HCT116 (cell line): ENCODE results near the gene SNX25. TPM values are rescaled to one million over a fixed set of nuclear protein-coding genes. Genes with fewer than 3 reads are reported as not detected.

ENCODE experiments used
- ATAC-seq: fragments of 200-7000 bp; cut with Tn5 transposase; 2 replicates; pipeline ENCODE4 v1.9.1; 2020; ENCODE audit warnings: mild to moderate bottlenecking, moderate library complexity
- BruUV-seq: library from RNA; stranded (reverse); fragments of 400-500 nt; replicated peaks from 2 replicates; lab custom pipeline; 2021; lab: Mats Ljungman, UMichigan
- CTCF ChIA-PET: fragments of 300-600 bp; sonication (Branson Sonifier 250); formaldehyde crosslinking; loops from one replicate; lab custom pipeline; 2021; ENCODE audit warnings: antibody characterized with exemption; lab: Charles Lee
- POLR2A ChIA-PET: fragments of 300-600, 350-600 bp; sonication (Branson Sonifier 250); formaldehyde crosslinking; loops from one replicate; lab custom pipeline; 2021; ENCODE audit warnings: antibody characterized with exemption; lab: Charles Lee
- RAD21 ChIA-PET, 2 experiments: fragments of 300-600 bp; sonication (Branson Sonifier 250); formaldehyde crosslinking; loops; one replicate each; lab custom pipeline; 2023; ENCODE audit warnings: low total read pairs in 2 of 2; ENCODE audit not compliant: uncharacterized antibody in 2 of 2, unreplicated experiment in 2 of 2, low non-redundant PET in 1 of 2; lab: Charles Lee
- DNase-seq: peaks from one replicate; pipeline ENCODE4 v3.0.0-alpha.2; 2010; ENCODE audit warnings: low read depth, low spot score
- H2AFZ ChIP-seq: fragments of 200-600 bp; shearing (Covaris generic), sonication (generic); 2 replicates; pipeline ENCODE4 v1.6.1; 2017; ENCODE audit warnings: low read depth, mixed run types, mixed read lengths, antibody characterized with exemption, low read length; ENCODE audit not compliant: poor library complexity, severe bottlenecking
- H3K27ac ChIP-seq: 2 replicates; pipeline ENCODE4 v1.5.1; 2012; ENCODE audit warnings: low read depth, low read length
- H3K27me3 ChIP-seq: fragments of 200-600 bp; sonication (generic); 2 replicates; pipeline ENCODE4 v1.6.1; 2016; ENCODE audit warnings: mixed run types, low read length, mixed read lengths; ENCODE audit not compliant: insufficient read depth
- H3K36me3 ChIP-seq, 2 experiments: fragments of 200-500 bp in 1 of 2; fragments of 200-600 bp in 1 of 2; sonication (Bioruptor generic) in 1 of 2; sonication (generic) in 1 of 2; 2 replicates each; pipeline versions ENCODE4 v1.5.1 to v1.6.1; 2014 to 2016; ENCODE audit warnings: low read length in 2 of 2, inconsistent platforms in 1 of 2, mixed read lengths in 1 of 2, mixed run types in 1 of 2; ENCODE audit not compliant: insufficient read depth in 2 of 2, control insufficient read depth in 1 of 2
- H3K4me1 ChIP-seq, 2 experiments: fragments of 200-600 bp in 1 of 2; sonication (generic) in 1 of 2; 2 replicates each; pipeline versions ENCODE4 v1.5.1 to v1.6.1; 2012 to 2017; ENCODE audit warnings: low read length in 2 of 2, inconsistent platforms in 1 of 2, mild to moderate bottlenecking in 1 of 2, mixed read lengths in 1 of 2, mixed run types in 1 of 2, moderate library complexity in 1 of 2; ENCODE audit not compliant: insufficient read depth in 2 of 2, control insufficient read depth in 1 of 2
- H3K4me2 ChIP-seq: fragments of 200-600 bp; sonication (generic); 2 replicates; pipeline ENCODE4 v1.6.1; 2017; ENCODE audit warnings: mixed run types, low read length, mixed read lengths
- H3K4me3 ChIP-seq, 2 experiments: fragments of 200-600 bp in 1 of 2; sonication (generic) in 1 of 2; replicated peaks in 1 of 2; 2 replicates each; pipeline ENCODE4 v1.5.1; 2011 to 2016; ENCODE audit warnings: low read length in 2 of 2, control low read depth in 1 of 2, low read depth in 1 of 2, mild to moderate bottlenecking in 1 of 2, mixed read lengths in 1 of 2, mixed run types in 1 of 2
- H3K79me2 ChIP-seq: fragments of 200-600 bp; sonication (generic); 2 replicates; pipeline ENCODE4 v1.6.1; 2017; ENCODE audit warnings: mild to moderate bottlenecking, mixed run types, low read length, moderate library complexity, mixed read lengths; ENCODE audit not compliant: insufficient read depth
- H3K9ac ChIP-seq: fragments of 200-600 bp; sonication (generic); 2 replicates; pipeline ENCODE4 v1.6.1; 2016; ENCODE audit warnings: low read length, mixed read lengths
- H3K9me2 ChIP-seq: fragments of 200-600 bp; sonication (generic), shearing (Covaris generic); 2 replicates; pipeline ENCODE4 v1.6.1; 2017; ENCODE audit warnings: mixed run types, mild to moderate bottlenecking, moderate library complexity; ENCODE audit not compliant: insufficient read depth
- H3K9me3 ChIP-seq, 2 experiments: fragments of 200-500 bp in 1 of 2; fragments of 200-600 bp in 1 of 2; sonication (Bioruptor generic) in 1 of 2; sonication (generic) in 1 of 2; 2 replicates each; pipeline ENCODE4 v1.6.1; 2014 to 2017; ENCODE audit warnings: low read length in 2 of 2, mixed read lengths in 2 of 2, inconsistent platforms in 1 of 2, low read depth in 1 of 2, mild to moderate bottlenecking in 1 of 2, mixed run types in 1 of 2, moderate library complexity in 1 of 2; ENCODE audit not compliant: control insufficient read depth in 1 of 2, insufficient read depth in 1 of 2
- H4K20me1 ChIP-seq: fragments of 200-600 bp; sonication (generic), shearing (Covaris generic); 2 replicates; pipeline ENCODE4 v1.6.1; 2017; ENCODE audit warnings: mixed run types, mild to moderate bottlenecking, moderate library complexity; ENCODE audit not compliant: insufficient read depth
- CBX3 ChIP-seq: IDR thresholded peaks from 2 replicates; pipeline ENCODE4 v1.6.1; 2012; ENCODE audit warnings: low read depth
- EGR1 ChIP-seq: IDR thresholded peaks from 2 replicates; pipeline ENCODE4 v1.6.1; 2012; ENCODE audit warnings: low read depth
- ELF1 ChIP-seq: IDR thresholded peaks from 2 replicates; pipeline ENCODE4 v1.6.1; 2012; ENCODE audit warnings: low read depth, borderline replicate concordance
- EZH2 ChIP-seq: fragments of 200-600 bp; sonication (generic); IDR thresholded peaks from 2 replicates; pipeline ENCODE4 v1.6.1; 2017; ENCODE audit warnings: antibody characterized with exemption, mixed run types
- EZH2phosphoT487 ChIP-seq: fragments of 200-600 bp; IDR thresholded peaks from 2 replicates; pipeline ENCODE4 v1.6.1; 2018; ENCODE audit warnings: antibody characterized with exemption, borderline replicate concordance
- FOSL1 ChIP-seq: IDR thresholded peaks from 2 replicates; pipeline ENCODE4 v1.6.1; 2012; ENCODE audit warnings: low read depth
- JUND ChIP-seq: IDR thresholded peaks from 2 replicates; pipeline ENCODE4 v1.6.1; 2012
- POLR2A ChIP-seq: IDR thresholded peaks from 2 replicates; pipeline ENCODE4 v1.7.0; 2011; ENCODE audit warnings: borderline replicate concordance; ENCODE audit not compliant: insufficient read depth, insufficient read length; ENCODE audit errors: extremely low read depth
- POLR2AphosphoS5 ChIP-seq: IDR thresholded peaks from 2 replicates; pipeline ENCODE4 v1.6.1; 2011; ENCODE audit warnings: mild to moderate bottlenecking, low read depth, low read length, moderate library complexity
- RAD21 ChIP-seq: IDR thresholded peaks from 2 replicates; pipeline ENCODE4 v1.6.1; 2012; ENCODE audit warnings: low read depth, mild to moderate bottlenecking
- SIN3A ChIP-seq: IDR thresholded peaks from 2 replicates; pipeline ENCODE4 v1.6.1; 2012; ENCODE audit warnings: low read depth
- SP1 ChIP-seq: IDR thresholded peaks from 2 replicates; pipeline ENCODE4 v1.6.1; 2012; ENCODE audit warnings: low read depth
- TCF7L2 ChIP-seq: IDR thresholded peaks from 2 replicates; pipeline ENCODE4 v1.7.0; 2011; ENCODE audit warnings: borderline replicate concordance, inconsistent platforms; ENCODE audit not compliant: insufficient read depth, insufficient read length; ENCODE audit errors: extremely low read depth
- ZFX ChIP-seq: fragments of 450-650 bp; IDR thresholded peaks from 2 replicates; pipeline ENCODE4 v1.6.1; 2017
- ZNF274 ChIP-seq: fragments of 200-500 bp; sonication (Bioruptor generic); IDR thresholded peaks from 2 replicates; pipeline ENCODE4 v1.6.1; 2014; ENCODE audit warnings: mild to moderate bottlenecking, low read depth, low read length, inconsistent platforms
- intact Hi-C: fragments of 100-400 bp; cut with micrococcal nuclease; formaldehyde crosslinking; loops from 2 replicates; pipeline ENCODE4 v1.10.0; 2022
- total RNA-seq: library from RNA; stranded (reverse); gene quantifications from one replicate; pipeline ENCODE4 v1.2.1, GENCODE V29; 2021; ENCODE audit not compliant: unreplicated experiment
- TF ChIP-seq, protein P1 (sequence below): IDR thresholded peaks from 2 replicates; pipeline ENCODE4 v1.6.1; 2012; ENCODE audit warnings: low read depth
- TF ChIP-seq, protein P2 (sequence below): IDR thresholded peaks from 2 replicates; pipeline ENCODE4 v1.6.1; 2011; ENCODE audit warnings: mild to moderate bottlenecking, low read length, moderate library complexity; ENCODE audit not compliant: insufficient replicate concordance; ENCODE audit errors: extremely low read depth
- TF ChIP-seq, protein P3 (sequence below): IDR thresholded peaks from 2 replicates; pipeline ENCODE4 v1.6.1; 2012
- TF ChIP-seq, protein P4 (sequence below), 3 experiments: fragments of 200-600 bp in 1 of 3; sonication (generic) in 1 of 3; IDR thresholded peaks in 2 of 3; conservative IDR thresholded peaks in 1 of 3; 2 replicates each; pipeline ENCODE4 v1.5.1; 2012 to 2017; ENCODE audit warnings: low read depth in 2 of 3, low read length in 2 of 3, antibody characterized with exemption in 1 of 3, borderline replicate concordance in 1 of 3, control low read depth in 1 of 3, mild to moderate bottlenecking in 1 of 3, mixed read lengths in 1 of 3, mixed run types in 1 of 3, moderate library complexity in 1 of 3; ENCODE audit not compliant: insufficient read depth in 1 of 3

The SNX25 gene
- total RNA-seq, 1 experiment from 2014 or later, result 20.9 TPM

DNA sequence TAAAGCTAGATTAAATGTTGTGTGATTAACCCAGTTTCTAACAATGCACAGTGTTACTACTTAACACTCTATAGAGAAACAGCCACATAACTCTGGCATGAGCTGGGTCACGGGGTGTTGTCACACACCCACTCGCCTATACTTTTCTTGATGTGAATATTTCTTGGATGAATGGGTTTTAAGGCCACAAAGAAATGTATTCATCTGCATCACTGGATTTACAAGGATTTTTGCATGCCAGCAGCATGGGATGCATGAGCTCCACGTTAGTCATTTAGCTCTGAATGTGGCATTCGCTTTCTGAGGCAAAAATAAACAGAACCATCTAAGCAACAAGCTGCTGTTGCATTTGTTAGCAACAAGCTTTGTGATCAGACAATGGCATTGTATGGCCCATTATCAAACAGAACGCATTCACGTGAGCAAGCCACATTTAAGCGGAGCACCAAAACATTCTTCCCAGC, 96.6 kb downstream of the SNX25 start:
- no peaks in the 10 kb centered on the region for H4K20me1 ChIP-seq
- H3K4me3 ChIP-seq, result 0 out of 4 replicates have a peak overlapping the region, but pooled peaks of 1 of the 2 experiments have one; percentile 0
- peak overlapping the region; percentile 50 for H3K9ac ChIP-seq
- ATAC-seq (peak; percentile 66), DNase-seq (peak; percentile 83)
- no peaks in the 10 kb centered on the region for H3K9me2 ChIP-seq
- H3K4me2 ChIP-seq, result peak overlapping the region; percentile 59
- RAD21 ChIA-PET, result interaction anchor here in 1 of 2 experiments (1.1 kb wide), 1 partner anchor 163 kb away, joined by 3 read pairs; the partner anchor contains the start of gene SLC25A4
- no peaks in the 10 kb centered on the region for H3K36me3 ChIP-seq
- intact Hi-C loops, result loop anchor here (2.0 to 10.0 kb wide), 2 partner anchors 101 to 191 kb away; no protein-coding TSS in a partner anchor
- no TSS peak for BruUV-seq
- no peaks in the 10 kb centered on the region for H3K27me3 ChIP-seq
- H3K79me2 ChIP-seq, result no peaks in the 10 kb centered on the region
- no peak overlapping the region for H2AFZ ChIP-seq
- peaks cover 43 to 60% of the 10 kb centered on the region in 2 experiments for H3K4me1 ChIP-seq
- POLR2A ChIA-PET, result interaction anchor here (0.6 kb wide), 1 partner anchor 10 kb away, joined by 3 read pairs; no protein-coding TSS in a partner anchor
- CTCF ChIA-PET, result interaction anchor here (0.9 to 1.0 kb wide), 3 partner anchors 122 to 301 kb away, joined by 3 to 5 read pairs (median 3); no protein-coding TSS in a partner anchor
- H3K27ac ChIP-seq, result peak overlapping the region; percentile 52; the same call in 1 of the 2 replicates
- H3K9me3 ChIP-seq, result no peaks in the 10 kb centered on the region
- TF ChIP-seq ZFX, result no peak
- TF ChIP-seq POLR2A, result no peak
- TF ChIP-seq ELF1, result no peak
- TF ChIP-seq ZNF274, result no peak
- peak; percentile 65 for TF ChIP-seq FOSL1
- TF ChIP-seq, protein P1, sequence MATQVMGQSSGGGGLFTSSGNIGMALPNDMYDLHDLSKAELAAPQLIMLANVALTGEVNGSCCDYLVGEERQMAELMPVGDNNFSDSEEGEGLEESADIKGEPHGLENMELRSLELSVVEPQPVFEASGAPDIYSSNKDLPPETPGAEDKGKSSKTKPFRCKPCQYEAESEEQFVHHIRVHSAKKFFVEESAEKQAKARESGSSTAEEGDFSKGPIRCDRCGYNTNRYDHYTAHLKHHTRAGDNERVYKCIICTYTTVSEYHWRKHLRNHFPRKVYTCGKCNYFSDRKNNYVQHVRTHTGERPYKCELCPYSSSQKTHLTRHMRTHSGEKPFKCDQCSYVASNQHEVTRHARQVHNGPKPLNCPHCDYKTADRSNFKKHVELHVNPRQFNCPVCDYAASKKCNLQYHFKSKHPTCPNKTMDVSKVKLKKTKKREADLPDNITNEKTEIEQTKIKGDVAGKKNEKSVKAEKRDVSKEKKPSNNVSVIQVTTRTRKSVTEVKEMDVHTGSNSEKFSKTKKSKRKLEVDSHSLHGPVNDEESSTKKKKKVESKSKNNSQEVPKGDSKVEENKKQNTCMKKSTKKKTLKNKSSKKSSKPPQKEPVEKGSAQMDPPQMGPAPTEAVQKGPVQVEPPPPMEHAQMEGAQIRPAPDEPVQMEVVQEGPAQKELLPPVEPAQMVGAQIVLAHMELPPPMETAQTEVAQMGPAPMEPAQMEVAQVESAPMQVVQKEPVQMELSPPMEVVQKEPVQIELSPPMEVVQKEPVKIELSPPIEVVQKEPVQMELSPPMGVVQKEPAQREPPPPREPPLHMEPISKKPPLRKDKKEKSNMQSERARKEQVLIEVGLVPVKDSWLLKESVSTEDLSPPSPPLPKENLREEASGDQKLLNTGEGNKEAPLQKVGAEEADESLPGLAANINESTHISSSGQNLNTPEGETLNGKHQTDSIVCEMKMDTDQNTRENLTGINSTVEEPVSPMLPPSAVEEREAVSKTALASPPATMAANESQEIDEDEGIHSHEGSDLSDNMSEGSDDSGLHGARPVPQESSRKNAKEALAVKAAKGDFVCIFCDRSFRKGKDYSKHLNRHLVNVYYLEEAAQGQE, result no peak
- peak; percentile 0; the same call in 1 of the 2 replicates for TF ChIP-seq RAD21
- TF ChIP-seq, protein P2, sequence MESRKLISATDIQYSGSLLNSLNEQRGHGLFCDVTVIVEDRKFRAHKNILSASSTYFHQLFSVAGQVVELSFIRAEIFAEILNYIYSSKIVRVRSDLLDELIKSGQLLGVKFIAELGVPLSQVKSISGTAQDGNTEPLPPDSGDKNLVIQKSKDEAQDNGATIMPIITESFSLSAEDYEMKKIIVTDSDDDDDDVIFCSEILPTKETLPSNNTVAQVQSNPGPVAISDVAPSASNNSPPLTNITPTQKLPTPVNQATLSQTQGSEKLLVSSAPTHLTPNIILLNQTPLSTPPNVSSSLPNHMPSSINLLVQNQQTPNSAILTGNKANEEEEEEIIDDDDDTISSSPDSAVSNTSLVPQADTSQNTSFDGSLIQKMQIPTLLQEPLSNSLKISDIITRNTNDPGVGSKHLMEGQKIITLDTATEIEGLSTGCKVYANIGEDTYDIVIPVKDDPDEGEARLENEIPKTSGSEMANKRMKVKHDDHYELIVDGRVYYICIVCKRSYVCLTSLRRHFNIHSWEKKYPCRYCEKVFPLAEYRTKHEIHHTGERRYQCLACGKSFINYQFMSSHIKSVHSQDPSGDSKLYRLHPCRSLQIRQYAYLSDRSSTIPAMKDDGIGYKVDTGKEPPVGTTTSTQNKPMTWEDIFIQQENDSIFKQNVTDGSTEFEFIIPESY, result no peak
- TF ChIP-seq EZH2, result no peak
- TF ChIP-seq SIN3A, result no peak
- peak; percentile 42; the same call in 1 of the 2 replicates for TF ChIP-seq JUND
- TF ChIP-seq POLR2AphosphoS5, result peak; percentile 23; the same call in 1 of the 2 replicates
- no peak for TF ChIP-seq SP1
- peak; percentile 61; the same call in 1 of the 2 replicates for TF ChIP-seq EGR1
- 0 out of 2 replicates have a peak, but pooled peaks have one; percentile 54 for TF ChIP-seq CBX3
- TF ChIP-seq, protein P3, sequence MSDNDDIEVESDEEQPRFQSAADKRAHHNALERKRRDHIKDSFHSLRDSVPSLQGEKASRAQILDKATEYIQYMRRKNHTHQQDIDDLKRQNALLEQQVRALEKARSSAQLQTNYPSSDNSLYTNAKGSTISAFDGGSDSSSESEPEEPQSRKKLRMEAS, result 0 out of 2 replicates have a peak, but pooled peaks have one; percentile 38
- TF ChIP-seq, protein P4, sequence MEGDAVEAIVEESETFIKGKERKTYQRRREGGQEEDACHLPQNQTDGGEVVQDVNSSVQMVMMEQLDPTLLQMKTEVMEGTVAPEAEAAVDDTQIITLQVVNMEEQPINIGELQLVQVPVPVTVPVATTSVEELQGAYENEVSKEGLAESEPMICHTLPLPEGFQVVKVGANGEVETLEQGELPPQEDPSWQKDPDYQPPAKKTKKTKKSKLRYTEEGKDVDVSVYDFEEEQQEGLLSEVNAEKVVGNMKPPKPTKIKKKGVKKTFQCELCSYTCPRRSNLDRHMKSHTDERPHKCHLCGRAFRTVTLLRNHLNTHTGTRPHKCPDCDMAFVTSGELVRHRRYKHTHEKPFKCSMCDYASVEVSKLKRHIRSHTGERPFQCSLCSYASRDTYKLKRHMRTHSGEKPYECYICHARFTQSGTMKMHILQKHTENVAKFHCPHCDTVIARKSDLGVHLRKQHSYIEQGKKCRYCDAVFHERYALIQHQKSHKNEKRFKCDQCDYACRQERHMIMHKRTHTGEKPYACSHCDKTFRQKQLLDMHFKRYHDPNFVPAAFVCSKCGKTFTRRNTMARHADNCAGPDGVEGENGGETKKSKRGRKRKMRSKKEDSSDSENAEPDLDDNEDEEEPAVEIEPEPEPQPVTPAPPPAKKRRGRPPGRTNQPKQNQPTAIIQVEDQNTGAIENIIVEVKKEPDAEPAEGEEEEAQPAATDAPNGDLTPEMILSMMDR (IDR thresholded peaks at IDR 0.05 in 2 of 3, conservative IDR thresholded peaks at IDR 0.05 in 1 of 3; ENCODE audit: borderline replicate concordance in 1 of 3, insufficient read depth in 1 of 3, low read depth in 2 of 3, low read length in 2 of 3), result no peak
- TF ChIP-seq TCF7L2, result no peak
- TF ChIP-seq EZH2phosphoT487, result no peak
